ENCODE data around the gene RAX2.

Gene RAX2

DNA sequence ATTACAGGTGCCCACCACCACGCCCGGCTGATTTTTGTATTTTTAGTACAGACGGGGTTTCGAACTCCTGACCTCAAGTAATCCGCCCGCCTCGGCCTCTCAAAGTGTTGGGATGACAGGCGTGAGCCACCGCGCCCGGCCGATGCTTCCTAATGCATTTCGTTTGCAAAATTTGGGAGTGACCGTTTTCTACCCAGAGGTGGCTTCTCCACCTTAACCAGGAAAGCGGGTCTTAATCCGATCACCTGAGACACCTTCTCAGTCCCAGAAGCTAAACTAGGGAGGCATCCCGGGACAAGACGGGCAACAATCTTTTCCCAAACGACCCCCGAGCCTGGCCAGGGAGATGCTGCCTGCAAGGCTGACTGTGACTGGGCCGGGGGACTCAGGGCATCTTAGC, 29.0 kb upstream of the RAX2 start:
- no peak for DNase-seq

DNA sequence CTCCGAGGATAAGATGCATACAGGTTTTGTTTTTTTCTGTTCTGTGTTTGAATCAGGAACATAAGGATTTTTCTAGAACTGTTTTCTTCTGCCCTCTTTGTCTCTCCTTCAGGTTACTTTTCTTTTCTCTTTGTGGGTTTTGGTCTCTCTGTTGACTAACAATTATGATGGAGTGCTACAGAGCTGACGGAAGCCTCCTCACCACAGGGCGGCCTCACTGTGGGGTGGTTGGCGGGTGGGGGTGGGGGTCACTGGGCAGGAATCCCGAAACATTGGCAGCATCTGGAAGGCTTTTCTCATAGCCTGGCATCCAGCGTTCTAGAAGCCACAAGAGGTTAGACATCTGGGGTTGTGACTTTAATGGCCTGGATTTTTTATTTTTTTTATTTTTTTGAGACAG, 26.1 kb upstream of the RAX2 start:
- DNase-seq, result no peak

DNA sequence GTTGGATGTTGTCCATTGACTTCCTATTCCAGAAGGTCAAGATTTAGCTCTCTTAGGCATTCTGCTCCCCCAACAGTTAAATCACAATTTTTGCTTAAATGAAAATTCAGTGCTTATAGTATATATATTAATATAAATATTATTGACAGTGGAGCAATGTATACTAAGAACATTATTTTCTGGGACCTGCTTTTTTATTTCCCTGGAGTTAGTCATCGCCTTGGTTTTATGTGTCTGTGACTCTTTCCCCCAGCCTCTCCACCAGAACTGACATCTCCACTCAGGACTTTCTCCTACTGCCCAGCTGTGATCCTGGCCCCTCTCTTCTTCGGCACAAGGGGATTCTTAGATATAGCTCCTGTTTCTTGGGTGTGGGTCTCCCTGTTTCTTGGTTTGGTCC, 24.3 kb upstream of the RAX2 start:
- DNase-seq, result no peak

DNA sequence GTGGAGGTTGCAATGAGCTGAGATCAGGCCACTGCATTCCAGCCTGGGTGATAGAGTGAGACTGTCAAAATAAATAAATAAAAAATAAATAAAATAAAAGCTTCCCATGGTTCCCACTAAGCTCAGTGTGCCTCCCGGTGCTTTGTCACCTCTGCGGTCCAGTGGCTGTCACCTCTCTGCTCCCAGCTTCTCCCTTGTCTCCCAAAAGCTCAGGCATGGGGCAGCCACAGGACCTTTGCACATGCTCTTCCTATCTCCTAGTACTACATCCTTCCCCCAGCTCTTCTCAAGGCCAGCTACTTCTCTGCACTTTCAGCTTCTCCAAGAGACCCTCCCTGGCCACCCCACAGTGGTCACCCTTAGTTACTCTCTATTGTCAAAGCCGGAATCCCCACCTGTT, 21.8 kb upstream of the RAX2 start:
- no peak for DNase-seq

DNA sequence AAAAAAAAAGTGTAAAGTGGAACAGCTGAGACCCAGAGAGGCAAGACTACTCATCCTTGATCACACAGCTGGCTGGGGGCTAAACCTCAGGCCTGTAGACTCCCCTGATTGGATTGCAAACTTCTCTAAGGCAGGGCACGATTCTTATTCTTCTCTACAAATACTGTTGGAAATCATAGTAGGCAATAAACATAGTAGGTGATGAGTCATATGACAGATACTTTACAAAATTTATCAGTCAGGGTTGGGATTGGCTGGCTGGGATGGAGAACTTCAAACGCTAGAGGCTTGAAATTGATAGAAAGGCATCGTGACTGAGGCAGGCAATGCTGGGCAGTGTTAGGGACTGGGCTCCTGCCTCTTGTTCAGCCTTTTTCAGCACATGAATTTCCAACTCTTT, 20.1 kb upstream of the RAX2 start:
- no peak for DNase-seq

DNA sequence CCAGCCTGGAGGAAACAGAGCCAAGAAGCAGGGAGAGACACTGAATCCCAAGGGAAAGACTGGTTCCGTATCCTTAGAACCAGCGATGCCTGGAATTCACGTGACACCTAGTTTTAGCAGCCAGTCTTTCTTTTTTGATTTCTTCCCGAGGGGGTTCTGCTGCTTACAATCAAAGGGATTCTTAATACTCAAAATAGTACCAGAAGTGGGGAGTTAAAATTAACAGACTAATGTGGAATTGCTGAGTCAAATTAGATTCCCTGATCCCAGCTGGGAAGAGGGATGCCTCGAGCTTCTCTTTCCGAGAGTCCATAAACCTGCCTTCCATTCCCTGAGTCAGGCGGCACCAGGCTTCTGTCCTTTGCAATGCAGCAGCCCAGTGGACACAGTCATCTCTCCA, 18.9 kb upstream of the RAX2 start:
- no peak for DNase-seq

DNA sequence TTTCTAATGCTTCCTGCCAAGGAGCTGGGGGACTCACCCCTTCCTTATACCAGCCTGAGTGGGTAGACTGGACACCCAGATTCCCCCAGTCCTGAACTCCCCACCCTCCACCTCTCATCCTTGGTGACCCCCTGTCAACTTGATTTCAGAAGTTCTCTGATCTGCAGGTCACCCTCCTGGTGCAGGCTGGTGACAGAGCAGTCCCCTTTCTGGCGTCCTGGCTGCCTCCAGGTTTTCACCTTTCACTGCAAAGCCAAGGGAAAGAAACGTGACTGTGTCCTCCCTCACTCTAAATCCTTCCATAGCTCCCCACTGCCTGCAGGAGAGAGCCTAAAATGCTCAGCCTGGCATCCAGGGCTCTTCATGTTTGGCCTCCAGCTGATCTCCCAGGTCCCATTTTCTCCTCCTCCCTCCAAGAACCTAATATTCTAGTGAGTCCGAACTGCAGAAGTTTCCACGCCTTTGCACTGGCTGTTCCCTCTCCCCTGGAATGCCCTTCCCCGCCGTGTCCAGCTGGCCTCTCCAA, 18.2 kb upstream of the RAX2 start:
- DNase-seq, result no peak

DNA sequence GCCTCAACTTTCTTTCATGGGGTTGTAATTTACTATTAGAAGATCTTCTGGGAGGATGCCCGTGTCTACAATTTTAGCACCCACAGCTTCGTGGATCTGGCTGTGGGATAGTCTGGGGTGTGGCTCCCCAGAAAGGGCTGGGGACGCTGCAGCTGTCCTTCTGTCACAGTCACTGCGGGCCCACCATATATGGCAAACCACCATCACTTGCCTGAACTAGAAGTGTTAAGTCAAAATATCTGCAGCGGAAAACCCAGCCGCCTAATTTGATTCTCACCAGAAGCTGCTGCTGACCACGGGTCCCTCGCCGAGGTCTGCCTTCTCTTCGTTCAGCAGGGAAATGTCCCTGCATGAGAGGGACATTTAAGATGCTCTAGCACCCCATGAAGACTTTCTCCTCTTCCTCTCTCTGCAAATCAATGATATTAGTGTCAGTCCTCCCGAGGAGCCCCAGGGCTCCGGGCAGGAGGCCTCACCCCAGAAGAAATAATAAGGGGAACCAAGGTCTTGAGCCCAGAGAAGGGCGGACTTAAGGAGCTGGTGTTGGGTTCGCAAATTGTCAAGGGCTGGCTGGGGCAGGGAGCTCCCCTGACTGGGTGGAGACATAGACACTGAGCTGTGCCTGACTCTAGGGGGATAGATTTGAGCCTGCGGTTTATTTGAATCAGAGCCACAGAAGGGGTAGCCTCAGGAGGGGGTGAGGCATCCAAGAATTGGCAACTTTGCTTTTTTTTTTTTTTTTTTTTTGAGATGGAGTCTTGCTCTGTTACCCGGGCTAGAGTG, 17.2 kb upstream of the RAX2 start:
- no peak for DNase-seq

DNA sequence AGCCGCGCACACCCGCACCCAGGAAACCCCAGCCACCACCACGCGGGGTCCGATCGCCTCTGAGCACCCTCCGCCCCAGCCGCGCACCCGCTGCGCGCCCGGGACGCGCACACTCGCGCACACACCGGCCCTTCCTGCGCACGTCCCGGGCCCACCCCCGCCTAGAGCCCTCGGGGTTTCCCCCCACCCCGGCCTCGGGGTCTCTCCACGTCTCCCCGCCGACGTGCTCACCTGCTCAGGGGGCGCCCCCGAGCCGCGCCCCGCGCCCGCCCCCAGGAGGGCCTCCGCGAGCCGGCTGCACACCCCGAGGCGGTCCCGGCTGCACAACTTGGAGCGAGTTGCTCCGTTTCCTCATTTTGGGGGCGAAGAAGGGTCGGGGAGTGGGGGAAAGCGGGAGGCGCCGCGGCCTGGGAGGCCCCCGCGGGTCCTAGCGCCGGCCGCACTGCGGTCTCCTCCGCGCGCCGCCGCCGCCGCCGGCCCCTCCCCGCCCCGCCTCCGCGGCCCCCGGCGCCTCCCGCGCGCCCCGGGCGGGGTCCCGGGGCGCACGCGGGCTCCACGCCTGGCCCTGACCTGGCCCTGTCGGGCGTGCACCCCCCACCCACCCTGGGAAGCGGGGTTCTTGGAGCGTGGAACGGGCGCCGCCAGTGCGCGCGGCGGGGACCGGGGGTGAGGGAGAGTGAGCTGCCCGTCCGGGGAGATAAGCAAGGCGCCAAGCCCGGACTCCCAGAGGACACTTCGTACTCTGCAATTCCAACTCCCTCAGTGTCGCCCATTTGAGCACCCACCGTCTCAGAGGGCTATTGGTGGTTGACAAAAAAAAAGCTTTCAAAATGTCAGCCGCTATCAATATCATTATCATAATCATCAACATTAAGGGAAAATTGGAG, 14.2 kb upstream of the RAX2 start, which contains the start of gene MATK:
Gene MATK, minus strand, starts transcription at position 444 of the 887 bp plus-strand sequence. CDS start 1,246 bp downstream, outside the sequence.
- peak; percentile 60 for DNase-seq

DNA sequence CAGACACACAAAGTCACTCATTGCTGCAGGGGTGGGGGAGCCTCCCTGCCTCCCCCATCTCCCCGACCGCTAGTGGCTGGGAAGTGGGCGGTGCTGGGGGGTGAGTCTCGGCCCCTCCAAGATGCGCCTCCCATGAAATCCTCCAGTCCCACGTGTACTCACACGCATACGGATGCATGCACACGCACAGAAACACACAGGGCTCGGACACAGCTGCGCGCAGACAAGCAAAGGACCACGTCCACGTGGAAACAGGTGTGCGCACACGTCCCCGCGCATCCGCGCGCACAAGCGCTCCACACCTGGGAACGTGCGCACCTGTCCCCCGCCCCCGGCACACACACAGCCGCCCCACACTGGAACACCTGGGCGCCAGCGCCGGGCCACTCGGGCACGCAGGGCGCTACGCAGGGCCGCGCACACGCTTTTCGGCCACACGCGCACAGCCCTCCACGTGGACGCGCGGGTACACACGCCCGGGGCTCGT, 13.5 kb upstream of the RAX2 start:
- DNase-seq, result peak; percentile 66

DNA sequence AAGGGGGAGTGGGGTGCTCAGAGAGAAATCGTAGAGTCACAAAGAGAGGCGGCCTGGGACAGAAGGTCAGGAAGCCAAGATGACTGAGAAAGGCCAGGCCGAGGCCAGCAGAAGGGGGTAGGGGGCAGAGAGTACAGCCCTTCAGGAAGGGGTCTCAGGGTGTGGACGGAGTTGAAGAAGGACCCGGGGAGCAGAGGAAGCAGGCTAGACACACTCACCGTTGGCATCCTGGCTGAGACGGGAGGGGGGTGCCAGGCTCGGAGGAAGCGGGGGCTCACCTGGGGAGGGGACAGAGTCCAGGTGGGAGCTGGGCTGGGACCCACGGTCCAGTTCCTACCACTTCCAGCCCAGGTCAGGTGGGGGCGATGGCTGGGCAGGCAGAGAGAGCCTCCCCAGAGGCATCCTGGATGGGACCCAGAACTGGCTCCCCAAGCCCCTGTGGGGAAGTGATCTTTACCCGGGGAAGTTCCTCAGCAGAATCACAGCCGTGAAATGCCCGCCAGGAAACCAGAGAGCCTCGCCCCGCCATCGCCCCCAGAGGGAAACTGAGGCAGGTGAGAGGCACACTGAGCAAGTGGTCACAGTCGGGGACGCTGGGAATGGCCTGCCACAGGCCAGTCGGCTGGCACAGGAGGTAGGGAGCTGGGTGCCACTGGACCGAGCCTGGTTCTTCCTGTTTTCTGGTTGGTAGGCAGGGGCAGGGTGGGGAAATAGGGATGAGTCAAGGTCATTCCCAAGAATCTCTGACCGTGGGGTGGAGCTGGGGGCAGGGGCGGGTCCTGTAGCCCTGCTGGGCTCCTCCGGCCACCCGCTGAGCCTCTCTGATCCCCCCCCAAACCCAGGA, 12.8 kb upstream of the RAX2 start:
- DNase-seq, result no peak

DNA sequence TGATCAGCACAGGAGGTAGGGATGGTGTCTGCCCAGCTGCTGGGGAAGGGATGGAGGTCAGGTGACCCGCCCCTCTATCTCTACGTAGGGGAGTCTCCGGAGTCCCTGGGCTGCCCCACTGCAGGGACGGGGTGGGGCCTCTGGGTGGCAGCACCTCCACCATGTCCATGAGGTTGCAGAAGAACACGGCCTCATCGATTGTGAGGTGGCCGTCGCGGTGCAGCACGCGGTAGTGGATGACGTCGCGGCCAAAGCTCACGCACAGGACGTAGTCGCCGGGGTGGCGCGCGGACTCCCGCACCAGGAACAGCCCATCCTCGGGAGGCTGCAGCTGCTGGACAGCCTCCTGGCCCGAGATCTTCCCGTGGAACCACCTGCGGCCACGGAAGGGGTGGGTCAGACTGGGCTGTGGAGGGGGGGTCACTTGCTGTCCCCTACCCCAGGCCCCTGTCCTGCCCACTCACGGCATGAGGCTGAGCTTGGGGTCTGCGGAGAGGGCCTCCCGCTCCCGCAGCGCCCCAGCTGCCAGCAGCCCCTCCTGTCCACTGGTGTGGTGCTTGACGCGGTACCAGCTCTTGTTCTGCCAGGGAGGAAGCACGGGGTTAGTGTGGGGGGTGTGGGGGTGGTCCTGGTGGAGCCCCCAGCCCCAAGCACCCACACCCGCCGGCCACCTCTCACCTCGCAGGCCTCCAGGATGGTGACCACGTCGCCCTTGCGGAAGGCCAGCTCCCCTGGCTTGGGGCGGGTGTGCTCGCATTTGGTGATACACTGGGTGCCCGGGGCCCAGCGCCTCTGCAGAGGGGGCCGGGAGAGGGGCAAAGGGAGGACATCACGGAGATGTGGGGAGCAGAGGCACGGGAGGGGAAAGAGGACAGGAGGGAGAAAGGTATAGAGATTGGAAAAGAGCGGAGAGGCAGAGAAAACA, 11.9 kb upstream of the RAX2 start:
- DNase-seq, result no peak

DNA sequence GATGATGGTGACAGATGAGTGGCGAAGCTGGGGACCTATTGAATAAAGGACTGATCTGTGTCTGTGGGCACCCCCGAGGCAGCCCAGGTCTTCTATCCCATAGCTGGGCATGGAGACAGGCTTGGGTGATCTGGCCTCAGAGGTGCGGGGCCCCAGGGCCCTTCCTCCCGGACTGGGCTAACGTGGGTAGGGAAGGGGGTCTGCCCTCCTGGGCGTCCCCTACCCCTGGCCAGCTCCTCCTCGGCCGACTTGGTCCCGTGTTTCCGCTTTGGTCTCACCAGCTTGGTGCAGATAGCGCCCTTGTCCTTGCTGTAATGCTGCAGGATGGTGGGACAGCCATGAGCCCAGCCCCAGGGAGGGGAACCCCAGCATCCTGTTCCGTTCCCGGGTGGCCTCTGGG, 10.9 kb upstream of the RAX2 start:
- no peak for DNase-seq

DNA sequence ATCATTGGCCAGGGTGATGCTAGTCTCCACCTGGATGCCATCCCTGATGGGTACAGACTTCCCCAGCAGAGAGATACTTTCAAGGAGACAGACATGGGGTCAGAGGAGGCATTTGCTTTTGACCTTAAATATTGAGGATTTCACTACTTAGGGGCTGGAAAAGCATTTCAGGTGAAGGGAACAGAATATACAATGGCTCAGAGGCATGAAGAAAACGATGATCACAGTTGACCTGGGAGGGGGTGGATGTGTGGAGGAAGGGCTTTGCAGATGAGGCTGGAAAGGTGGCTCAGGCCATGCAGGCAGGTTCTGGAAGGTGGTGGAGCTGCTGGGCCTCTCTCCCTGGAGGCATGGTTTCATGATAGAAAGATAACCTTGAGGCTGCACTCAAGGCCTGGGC, 10.3 kb upstream of the RAX2 start:
- no peak for DNase-seq

DNA sequence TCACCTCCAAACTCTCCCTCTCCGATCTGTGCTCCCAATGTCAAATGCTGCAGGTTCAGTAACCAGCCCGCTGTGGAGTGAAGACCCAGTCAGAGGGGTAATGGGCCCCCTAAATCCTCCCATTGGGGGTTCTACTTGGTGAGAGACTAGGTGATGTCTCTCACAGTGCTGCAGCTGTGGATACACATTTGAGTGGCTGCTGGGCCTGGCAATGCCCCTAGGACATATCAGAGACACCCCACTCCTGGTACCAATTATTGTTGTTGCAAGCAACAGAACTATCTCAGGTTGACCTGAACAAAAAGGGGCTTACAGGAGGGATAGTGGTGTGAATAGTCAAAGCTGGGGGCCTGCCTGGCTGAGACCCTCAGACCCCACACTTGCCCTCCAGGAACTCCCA, 9.6 kb upstream of the RAX2 start:
- no peak for DNase-seq

DNA sequence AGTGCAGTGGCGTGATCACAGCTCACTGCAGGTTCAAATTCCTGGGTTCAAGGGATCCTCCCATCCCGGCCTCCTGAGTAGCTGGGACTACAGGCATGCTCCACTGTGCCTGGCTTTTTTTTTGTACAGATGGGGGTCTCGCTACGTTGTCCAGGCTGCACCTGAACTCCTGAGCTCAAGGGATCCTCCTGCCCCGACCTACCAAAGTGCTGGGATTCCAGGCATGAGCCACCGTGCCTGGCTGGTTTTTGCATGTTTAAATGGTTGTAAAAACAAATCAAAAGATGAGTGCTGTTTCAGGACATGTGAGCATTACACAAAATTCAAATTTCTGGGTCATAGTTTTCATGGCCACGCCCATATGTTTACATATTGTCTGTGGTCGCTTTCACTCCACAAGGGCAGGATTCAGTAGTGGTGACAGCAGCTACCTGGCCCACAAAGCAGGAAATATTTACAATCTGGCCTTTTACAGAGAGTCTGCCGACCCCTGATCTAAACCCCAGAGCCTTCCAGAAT, 8.8 kb upstream of the RAX2 start:
- no peak for DNase-seq

DNA sequence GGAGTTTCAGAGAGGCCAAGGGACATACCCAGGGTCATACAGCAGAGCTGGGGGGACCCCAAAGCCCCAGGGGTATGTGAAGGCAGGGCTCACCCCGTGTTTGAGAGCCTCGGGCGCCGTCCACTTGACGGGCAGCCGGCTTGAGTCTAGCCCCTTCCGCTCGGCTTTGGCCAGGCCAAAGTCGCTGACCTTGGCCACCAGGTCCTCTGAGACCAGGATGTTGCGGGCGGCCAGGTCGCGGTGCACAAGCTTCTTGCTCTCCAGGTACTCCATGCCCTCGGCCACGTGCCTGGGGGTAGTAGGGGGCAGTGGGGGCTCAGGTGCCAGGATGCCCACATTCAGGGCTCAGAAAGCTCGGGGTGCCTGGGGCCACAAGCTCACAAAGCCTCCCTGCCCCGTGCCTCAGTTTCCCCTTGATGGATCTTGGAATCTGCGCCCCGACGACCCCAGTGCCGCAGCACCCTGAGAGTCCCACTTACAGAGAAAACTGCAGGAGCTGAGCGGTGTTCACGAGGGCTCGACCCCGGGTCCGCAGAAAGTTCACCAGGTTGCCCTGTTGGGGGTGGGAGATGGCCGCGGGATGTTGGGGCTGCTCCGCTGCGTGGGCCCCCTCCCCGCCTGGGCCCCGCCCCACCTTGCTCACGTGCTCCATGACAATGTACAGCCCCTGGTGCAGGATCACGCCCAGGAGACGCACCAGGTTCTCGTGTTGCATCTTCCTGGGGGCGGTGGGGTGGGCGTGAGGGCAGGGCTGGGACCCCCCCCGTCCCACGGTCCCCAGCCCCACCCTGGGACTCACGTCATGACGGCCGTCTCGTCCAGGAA, 7.1 kb upstream of the RAX2 start:
- peak; percentile 31 for DNase-seq

DNA sequence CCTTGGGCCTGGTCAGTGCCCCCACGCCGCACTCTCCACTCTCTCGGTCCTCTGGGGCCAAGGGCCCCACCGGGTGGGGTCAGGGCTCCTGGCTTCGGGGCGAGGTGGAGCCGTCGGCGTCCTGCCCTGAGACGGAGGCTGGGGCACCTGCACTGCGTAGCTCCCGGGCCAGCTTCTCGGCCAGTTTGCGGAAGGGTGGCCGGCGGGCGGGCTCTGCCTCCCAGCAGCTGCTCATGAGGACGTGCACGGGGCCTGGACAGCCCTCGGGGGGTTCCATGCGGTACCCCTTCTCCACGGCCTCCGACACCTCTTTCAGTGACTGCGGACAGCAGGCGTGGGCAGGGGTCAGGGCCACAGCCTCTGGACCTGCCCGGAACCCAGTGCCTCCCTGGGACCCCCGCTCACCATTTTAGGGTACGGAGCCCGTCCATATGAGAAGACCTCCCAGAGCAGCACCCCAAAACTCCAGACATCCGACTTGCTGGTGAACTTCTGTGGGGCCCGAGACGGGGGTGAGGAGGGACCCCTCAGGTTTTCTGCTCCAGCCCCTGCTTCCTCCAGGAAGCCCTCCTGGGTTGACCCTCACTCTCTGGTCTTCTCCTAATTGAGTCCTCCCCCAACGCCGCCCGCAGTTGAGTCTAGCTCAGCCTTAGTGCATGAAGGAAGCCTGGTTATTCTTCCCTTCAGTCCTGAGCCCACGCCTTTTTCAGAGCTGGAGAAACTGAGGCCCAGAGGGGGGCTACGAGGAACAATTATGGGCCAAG, 6.3 kb upstream of the RAX2 start:
- DNase-seq, result no peak

DNA sequence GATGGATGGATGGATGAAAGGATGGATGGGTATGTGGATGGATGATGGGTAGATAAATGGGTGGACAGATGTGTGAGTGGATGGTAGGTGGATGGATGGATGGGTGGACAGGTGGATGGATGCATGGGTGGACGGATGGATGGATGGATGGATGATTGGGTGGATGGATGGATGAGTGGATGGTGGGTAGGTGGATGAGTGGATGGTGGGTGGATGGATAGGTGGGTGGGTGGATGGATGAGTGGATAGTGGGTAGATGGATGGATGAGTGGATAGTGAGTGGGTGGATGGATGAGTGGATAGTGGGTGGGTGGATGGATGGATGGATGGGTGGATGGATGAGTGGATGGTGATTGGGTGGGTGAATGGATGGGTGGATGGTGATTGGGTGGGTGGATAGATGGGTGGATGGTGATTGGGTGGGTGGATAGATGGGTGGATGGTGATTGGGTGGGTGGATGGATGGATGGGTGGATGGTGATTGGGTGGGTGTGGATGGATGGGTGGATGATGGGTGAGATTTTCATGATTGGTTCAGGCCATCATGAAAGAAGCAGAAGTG, 4.5 kb upstream of the RAX2 start:
- no peak for DNase-seq
